HEK293T (cell line): ENCODE results near the gene SMPD3.

Experiments
- CTCF ChIA-PET: fragments of 350-600 bp; formaldehyde crosslinking; extraction: SDS; loops from one replicate; lab custom pipeline; 2021; ENCODE audit warnings: antibody characterized with exemption, inconsistent platforms; lab: Yijun Ruan, JAX
- POLR2A ChIA-PET: fragments of 350-600 bp; formaldehyde crosslinking; extraction: SDS; loops from one replicate; lab custom pipeline; 2020; ENCODE audit warnings: antibody characterized with exemption, inconsistent platforms; lab: Yijun Ruan, JAX
- DNase-seq: peaks from one replicate; pipeline ENCODE4 v3.0.0; 2012; ENCODE audit warnings: mixed read lengths; ENCODE audit errors: extremely low spot score
- ARNT ChIP-seq: fragments of 450-650 bp; IDR thresholded peaks from 2 replicates; pipeline ENCODE4 v1.6.1; 2017; ENCODE audit warnings: mild to moderate bottlenecking
- BHLHE40 ChIP-seq: fragments of 450-650 bp; IDR thresholded peaks from 2 replicates; pipeline ENCODE4 v1.6.1; 2016; ENCODE audit warnings: mild to moderate bottlenecking, moderate library complexity, borderline replicate concordance
- CTBP1 ChIP-seq: fragments of 450-650 bp; IDR thresholded peaks from 2 replicates; pipeline ENCODE4 v1.6.1; 2016; ENCODE audit warnings: borderline replicate concordance
- ELF4 ChIP-seq: fragments of 450-650 bp; IDR thresholded peaks from 2 replicates; pipeline ENCODE4 v1.6.1; 2017; ENCODE audit warnings: antibody characterized with exemption
- FOXA1 ChIP-seq: fragments of 450-650 bp; IDR thresholded peaks from 2 replicates; pipeline ENCODE4 v1.6.1; 2016; ENCODE audit warnings: mild to moderate bottlenecking
- FOXK2 ChIP-seq: fragments of 450-650 bp; IDR thresholded peaks from 2 replicates; pipeline ENCODE4 v1.6.1; 2016; ENCODE audit warnings: mild to moderate bottlenecking
- FOXM1 ChIP-seq: fragments of 450-650 bp; IDR thresholded peaks from 2 replicates; pipeline ENCODE4 v1.6.1; 2017; ENCODE audit warnings: mild to moderate bottlenecking, borderline replicate concordance
- HDGF ChIP-seq: fragments of 450-650 bp; IDR thresholded peaks from 2 replicates; pipeline ENCODE4 v1.6.1; 2017; ENCODE audit warnings: antibody characterized with exemption, borderline replicate concordance
- L3MBTL2 ChIP-seq: fragments of 450-650 bp; conservative IDR thresholded peaks from 2 replicates; pipeline ENCODE4 v1.6.1; 2016; ENCODE audit warnings: mild to moderate bottlenecking
- LEF1 ChIP-seq: fragments of 450-650 bp; IDR thresholded peaks from 2 replicates; pipeline ENCODE4 v1.6.1; 2017; ENCODE audit warnings: mild to moderate bottlenecking, borderline replicate concordance
- NFRKB ChIP-seq: fragments of 450-650 bp; IDR thresholded peaks from 2 replicates; pipeline ENCODE4 v1.6.1; 2016; ENCODE audit warnings: mild to moderate bottlenecking, moderate library complexity
- SP1 ChIP-seq: fragments of 450-650 bp; IDR thresholded peaks from 2 replicates; pipeline ENCODE4 v1.6.1; 2017
- SUZ12 ChIP-seq: fragments of 450-650 bp; IDR thresholded peaks from 2 replicates; pipeline ENCODE4 v1.6.1; 2016; ENCODE audit warnings: mild to moderate bottlenecking
- TARDBP ChIP-seq: fragments of 450-650 bp; IDR thresholded peaks from 2 replicates; pipeline ENCODE4 v1.6.1; 2016
- ZNF384 ChIP-seq: fragments of 450-650 bp; IDR thresholded peaks from 2 replicates; pipeline ENCODE4 v1.6.1; 2016
- TF ChIP-seq, protein P1 (sequence below): fragments of 450-650 bp; IDR thresholded peaks from 2 replicates; pipeline ENCODE4 v1.6.1; 2016

SMPD3 gene

GRCh38 chr16:68386628-68387027 is 61.7 kb downstream of the SMPD3 start:
- no peak for DNase-seq
- POLR2A ChIA-PET: no interaction called here
- CTCF ChIA-PET: no interaction called here
- no peak for TF ChIP-seq FOXK2
- no peak for TF ChIP-seq CTBP1
- TF ChIP-seq HDGF: no peak
- no peak for TF ChIP-seq NFRKB
- no peak for TF ChIP-seq ARNT
- no peak for TF ChIP-seq L3MBTL2
- TF ChIP-seq TARDBP: no peak
- no peak for TF ChIP-seq SUZ12
- no peak for TF ChIP-seq ELF4
- TF ChIP-seq LEF1: no peak
- no peak for TF ChIP-seq BHLHE40
- TF ChIP-seq FOXM1: no peak
- TF ChIP-seq, protein P1, sequence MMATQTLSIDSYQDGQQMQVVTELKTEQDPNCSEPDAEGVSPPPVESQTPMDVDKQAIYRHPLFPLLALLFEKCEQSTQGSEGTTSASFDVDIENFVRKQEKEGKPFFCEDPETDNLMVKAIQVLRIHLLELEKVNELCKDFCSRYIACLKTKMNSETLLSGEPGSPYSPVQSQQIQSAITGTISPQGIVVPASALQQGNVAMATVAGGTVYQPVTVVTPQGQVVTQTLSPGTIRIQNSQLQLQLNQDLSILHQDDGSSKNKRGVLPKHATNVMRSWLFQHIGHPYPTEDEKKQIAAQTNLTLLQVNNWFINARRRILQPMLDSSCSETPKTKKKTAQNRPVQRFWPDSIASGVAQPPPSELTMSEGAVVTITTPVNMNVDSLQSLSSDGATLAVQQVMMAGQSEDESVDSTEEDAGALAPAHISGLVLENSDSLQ: no peak
- no peak for TF ChIP-seq SP1
- TF ChIP-seq ZNF384: no peak

- ChIA-PET CTCF (no interaction called here), POLR2A (no interaction called here)
- no peak for DNase-seq
- no peak for TF ChIP-seq ARNT
- TF ChIP-seq FOXK2: no peak
- no peak for TF ChIP-seq FOXM1
- TF ChIP-seq HDGF: no peak
These were observed 62.9 kb downstream of the SMPD3 start for GRCh38 chr16:68385371-68385770.

GRCh38 chr16:68384288-68385161 is 63.8 kb downstream of the SMPD3 start:
- DNase-seq: no peak
- TF ChIP-seq FOXM1: no peak
- ChIA-PET POLR2A (no interaction called here), CTCF (interaction anchor here (0.6 to 1.3 kb wide), 2 partner anchors 11 to 21 kb away, joined by 4 to 6 read pairs; no protein-coding TSS in a partner anchor)

GRCh38 chr16:68383858-68384257 is 64.5 kb downstream of the SMPD3 start:
- TF ChIP-seq ELF4 (no peak), ARNT (no peak), FOXK2 (no peak)
- POLR2A ChIA-PET: no interaction called here
- DNase-seq: no peak
- CTCF ChIA-PET: interaction anchor here (1.3 kb wide), 1 partner anchor 11 kb away, joined by 4 read pairs; no protein-coding TSS in a partner anchor

DNA sequence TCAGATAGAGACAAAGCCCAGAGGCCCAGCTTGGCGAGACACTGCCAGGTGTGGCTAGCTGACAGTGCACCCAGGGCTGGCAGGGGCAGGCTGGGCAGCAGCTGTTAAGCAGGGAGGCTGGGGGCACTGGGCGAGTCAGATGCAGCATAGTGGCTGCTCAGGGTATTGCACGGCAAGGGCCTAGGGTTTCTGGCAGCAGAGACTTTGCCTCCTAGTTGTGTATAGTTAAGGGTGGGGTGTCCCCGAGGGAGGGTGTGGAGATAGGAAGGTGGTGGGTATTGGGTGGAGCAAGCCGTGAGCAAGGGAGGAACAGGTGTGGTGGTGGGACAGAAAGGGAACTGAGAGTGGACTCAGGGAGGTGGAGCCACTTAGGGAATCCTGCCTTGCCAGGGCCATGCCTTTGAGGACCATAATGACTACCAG is 66.0 kb downstream of the SMPD3 start:
- TF ChIP-seq LEF1: no peak
- TF ChIP-seq HDGF: no peak
- no peak for TF ChIP-seq ELF4
- no peak for TF ChIP-seq NFRKB
- TF ChIP-seq ZNF384: no peak
- no peak for TF ChIP-seq TARDBP
- no peak for TF ChIP-seq SUZ12
- TF ChIP-seq FOXM1: no peak
- TF ChIP-seq, protein P1: no peak
- TF ChIP-seq BHLHE40: no peak
- TF ChIP-seq ARNT: no peak
- no peak for TF ChIP-seq FOXA1
- TF ChIP-seq L3MBTL2: no peak
- no peak for TF ChIP-seq CTBP1
- no peak for TF ChIP-seq FOXK2
- TF ChIP-seq SP1: no peak
- peak; percentile 62 for DNase-seq
- ChIA-PET POLR2A (no interaction called here), CTCF (interaction anchor here (0.5 to 1.1 kb wide), 2 partner anchors 10 to 607 kb away, joined by 3 read pairs; no protein-coding TSS in a partner anchor)

DNA sequence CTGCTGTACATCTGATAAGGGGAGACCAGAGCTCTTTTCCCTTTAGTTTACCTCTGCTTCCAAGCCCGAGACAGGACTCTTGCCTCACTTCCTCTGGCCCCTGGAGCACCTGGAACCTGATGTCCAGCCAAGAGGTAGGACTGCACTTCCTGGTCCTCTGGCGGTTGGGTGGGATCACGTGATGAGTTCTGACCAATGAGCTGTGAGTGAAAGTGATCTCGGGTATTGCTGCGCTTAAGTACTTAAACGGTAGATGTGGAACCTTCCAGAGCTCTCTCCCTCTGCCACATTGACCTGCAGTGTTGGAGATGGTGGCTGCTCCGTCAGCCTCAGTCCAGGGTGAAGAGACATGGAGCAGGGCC is 67.0 kb downstream of the SMPD3 start:
- ChIA-PET POLR2A (no interaction called here), CTCF (interaction anchor here (1.1 kb wide), 1 partner anchor 9 kb away, joined by 3 read pairs; no protein-coding TSS in a partner anchor)
- DNase-seq: no peak

DNA sequence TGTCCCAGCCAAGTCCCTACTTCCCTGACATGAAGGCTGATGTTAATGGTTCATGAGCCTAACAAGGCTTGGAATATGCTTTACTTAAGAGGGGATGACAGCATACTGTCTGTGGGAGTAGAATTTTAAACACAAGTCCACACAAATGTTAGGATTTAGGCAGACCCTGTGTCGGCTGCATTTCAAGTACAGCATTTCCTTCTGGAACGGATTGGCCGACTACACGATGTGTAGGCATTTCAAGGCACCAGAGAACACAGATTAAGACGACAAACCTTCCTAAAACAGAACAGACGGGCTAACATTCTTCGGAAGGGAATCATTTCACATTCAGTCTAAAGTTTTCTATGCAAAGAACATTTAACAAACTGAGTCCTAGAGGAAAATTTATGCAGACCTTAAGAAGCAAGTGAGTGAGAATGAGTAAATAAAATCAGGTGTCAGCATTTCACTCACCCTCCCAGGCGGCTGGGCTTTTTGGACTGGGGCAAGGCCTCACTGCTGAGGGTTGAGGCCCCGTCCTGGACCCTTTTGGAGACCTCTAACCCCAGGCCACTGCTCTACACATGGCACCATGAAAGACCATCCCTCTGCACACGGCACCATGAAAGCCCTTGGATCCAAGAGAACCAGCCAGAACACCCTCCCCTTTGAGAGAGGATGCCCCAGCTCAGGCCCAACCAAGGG is 67.5 kb downstream of the SMPD3 start:
- no peak for TF ChIP-seq SP1
- no peak for TF ChIP-seq NFRKB
- no peak for TF ChIP-seq LEF1
- TF ChIP-seq FOXM1: no peak
- no peak for TF ChIP-seq FOXK2
- TF ChIP-seq ZNF384: no peak
- no peak for TF ChIP-seq ELF4
- ChIA-PET CTCF (no interaction called here), POLR2A (no interaction called here)
- no peak for DNase-seq

More for the DNA sequence above, 67.0 kb downstream of the SMPD3 start:
- TF ChIP-seq ZNF384 (no peak), FOXK2 (no peak)
